GM18499 (cell line): ENCODE results near the gene EFCAB5.

Experiments
- ATAC-seq: cut with Tn5 transposase; IDR thresholded peaks from one replicate; pipeline ENCODE4 v1.9.1; 2021; ENCODE audit warnings: moderate number of reproducible peaks; ENCODE audit not compliant: insufficient read depth, unreplicated experiment

EFCAB5 gene

DNA sequence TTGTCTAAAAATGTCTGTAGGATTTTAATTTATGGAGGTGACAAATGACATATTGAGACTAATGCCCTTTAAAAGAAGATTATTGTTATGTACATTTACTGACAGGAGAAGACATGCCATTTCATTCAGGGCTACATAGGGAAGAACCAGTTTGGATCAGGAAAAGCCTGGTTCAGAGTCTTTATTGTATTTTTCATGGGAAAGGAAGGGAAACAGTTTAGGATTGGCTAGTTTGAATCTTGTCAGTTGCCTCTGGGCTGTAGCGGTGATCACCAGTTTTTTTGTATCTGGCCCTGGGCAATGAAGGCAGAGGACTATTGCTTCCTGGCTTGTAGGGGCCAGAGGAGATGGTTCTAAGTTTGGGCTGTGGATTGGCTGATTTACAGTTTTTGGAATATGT, 206.9 kb downstream of the EFCAB5 start:
- ATAC-seq, result no peak

DNA sequence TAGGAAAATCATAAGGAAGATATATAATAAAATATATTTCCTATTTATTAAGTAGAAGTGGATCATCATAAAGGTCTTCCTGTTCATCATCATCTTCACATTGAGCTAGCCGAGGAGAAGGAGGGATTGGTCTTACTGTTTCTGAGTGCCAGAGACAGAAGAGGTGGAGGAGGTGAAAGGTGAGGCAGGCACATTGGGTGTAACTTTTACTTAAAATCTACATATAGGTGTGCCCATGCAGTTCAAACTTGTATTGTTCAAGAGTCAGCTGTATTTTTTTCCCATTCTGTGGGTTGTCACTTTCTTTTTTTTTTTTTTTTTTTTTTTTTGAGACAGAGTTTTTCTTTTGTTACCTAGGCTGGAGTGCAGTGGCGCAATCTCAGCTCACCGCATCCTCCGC, 210.0 kb downstream of the EFCAB5 start:
- no peak for ATAC-seq

DNA sequence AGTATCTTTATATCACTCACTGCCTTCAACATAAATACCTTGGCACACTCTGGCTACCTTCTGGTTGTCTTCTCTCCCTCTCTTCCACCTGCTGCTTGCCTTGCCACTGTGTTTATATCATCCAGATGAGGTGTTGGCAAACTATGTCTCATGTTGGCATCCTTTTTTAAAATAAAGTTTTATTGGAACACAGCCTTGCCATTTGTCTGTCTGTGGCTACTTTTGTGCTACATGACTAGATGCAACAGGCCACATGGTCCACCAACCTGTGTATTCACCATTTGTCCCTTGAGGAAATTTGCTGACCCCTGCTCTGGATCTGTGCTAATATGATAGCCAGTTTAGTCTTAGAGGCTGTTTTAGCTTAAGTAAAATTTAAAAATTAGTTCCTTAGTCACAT, 212.0 kb downstream of the EFCAB5 start:
- no peak for ATAC-seq

DNA sequence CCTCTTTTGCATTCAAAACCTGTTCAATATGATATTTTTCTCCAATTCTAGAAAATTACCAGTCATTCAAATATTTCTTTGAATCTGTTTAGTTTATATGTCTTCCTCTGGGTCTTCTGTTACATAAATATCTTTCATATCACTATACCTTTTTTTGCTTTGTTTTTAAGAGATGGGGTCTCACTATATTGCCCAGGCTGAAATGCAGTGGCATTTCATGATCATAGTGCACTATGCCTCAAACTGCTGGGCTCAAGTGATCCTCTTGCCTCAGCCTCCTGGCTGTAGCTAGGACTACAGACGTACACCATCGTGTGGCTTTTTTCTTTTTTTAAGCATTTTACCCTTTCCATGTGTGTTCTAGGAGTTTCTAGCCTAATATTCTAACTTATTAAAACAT, 214.0 kb downstream of the EFCAB5 start:
- no peak for ATAC-seq
